ENCODE results near the gene SRGAP2B. TPM values are rescaled to one million over a fixed set of nuclear protein-coding genes. Genes with fewer than 3 reads are reported as not detected.
"Not testable (repeated sequence)": the region's sequence is repeated elsewhere in the genome, so short reads cannot be mapped to it uniquely, and the experiment has no call there.

The SRGAP2B gene
- total RNA-seq, 1 donor from 2014 or later = 9.4 TPM

GRCh38 chr1:144918027-144918603 is 177.0 kb downstream of the SRGAP2B start:
- H3K4me1 ChIP-seq; H3K9me3 ChIP-seq (replicated peaks); H3K27ac ChIP-seq (replicated peaks); H3K4me3 ChIP-seq; H3K36me3 ChIP-seq; intact Hi-C loops (cut with micrococcal nuclease); DNase-seq; H3K27me3 ChIP-seq (ENCODE audit: low read depth): not testable (repeated sequence)

DNA sequence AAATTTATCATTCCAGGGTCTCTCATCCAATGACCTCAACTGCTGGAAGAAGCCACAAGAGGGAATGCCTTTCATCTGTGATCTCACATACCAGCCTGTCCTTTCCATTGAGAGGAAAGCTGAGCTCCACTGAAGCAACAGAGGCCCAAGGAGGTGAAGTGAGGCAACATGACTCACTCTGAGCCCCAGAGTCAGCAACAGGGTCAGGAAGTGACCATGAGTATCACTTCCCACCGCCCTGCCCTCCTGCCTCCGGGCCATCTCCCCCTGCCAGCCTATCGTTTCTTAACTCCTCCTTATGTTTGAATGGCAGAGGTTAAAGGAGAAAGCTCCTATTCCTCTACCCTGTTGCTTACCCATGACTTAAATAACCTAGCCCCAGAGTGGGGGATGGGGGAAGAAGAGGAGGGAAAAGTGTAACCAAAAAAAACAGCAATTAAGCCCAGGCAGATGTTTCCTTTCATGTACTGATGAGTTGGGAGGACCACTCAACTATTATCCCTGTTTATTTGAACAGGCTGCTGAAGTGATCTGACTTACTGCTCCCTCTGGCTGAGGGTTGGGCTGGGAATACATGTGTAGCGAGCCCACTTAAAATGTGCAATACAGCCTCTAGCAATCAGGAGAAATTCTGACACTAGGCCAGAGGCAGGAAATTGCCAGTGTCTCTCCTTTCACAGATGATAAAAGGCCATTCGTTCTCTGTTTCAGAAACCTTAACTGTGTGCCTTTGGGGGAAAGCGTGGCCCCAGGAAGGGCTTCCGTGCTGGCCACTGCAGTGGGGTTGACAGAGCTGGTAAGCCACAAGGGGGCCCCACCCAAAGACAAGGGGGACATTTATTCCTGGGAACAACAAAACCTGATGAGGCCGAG is 177.7 kb downstream of the SRGAP2B start:
- H3K4me1 ChIP-seq; H3K27ac ChIP-seq (replicated peaks); H3K9me3 ChIP-seq (replicated peaks); H3K4me3 ChIP-seq; H3K36me3 ChIP-seq; intact Hi-C loops (cut with micrococcal nuclease); H3K27me3 ChIP-seq (ENCODE audit: low read depth); DNase-seq: not testable (repeated sequence)

- H3K27me3 ChIP-seq (ENCODE audit: low read depth); H3K4me1 ChIP-seq; DNase-seq; H3K9me3 ChIP-seq (replicated peaks); H3K36me3 ChIP-seq; intact Hi-C loops (cut with micrococcal nuclease); H3K27ac ChIP-seq (replicated peaks); H3K4me3 ChIP-seq: not testable (repeated sequence)
Observed at GRCh38 chr1:144913977-144914734, 181.0 kb downstream of the SRGAP2B start.

GRCh38 chr1:144913458-144913857 is 181.7 kb downstream of the SRGAP2B start:
- H3K27me3 ChIP-seq (ENCODE audit: low read depth); intact Hi-C loops (cut with micrococcal nuclease); H3K36me3 ChIP-seq; H3K9me3 ChIP-seq (replicated peaks); H3K4me1 ChIP-seq; DNase-seq; H3K4me3 ChIP-seq; H3K27ac ChIP-seq (replicated peaks): not testable (repeated sequence)

DNA sequence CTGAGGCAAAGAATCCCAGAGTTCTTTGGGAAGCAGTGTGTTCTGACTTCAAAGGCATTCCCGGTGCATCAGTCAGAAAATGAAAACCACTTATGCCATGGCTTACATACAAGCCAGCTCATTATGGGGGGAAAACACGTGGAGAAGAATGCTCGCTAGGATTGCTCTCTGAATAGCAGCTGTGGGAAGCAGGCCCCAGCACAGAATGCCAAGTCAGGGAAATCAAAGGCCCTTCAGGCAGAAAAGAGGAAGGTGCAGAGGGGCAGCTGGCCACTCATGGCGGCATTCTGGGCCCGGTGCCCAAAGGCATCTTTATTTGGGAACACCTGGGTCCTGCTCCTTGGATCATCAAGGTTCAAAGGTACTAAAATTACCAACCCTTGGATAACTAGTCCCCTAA is 184.4 kb downstream of the SRGAP2B start:
- DNase-seq; H3K27me3 ChIP-seq (ENCODE audit: low read depth); H3K27ac ChIP-seq (replicated peaks); H3K4me1 ChIP-seq; intact Hi-C loops (cut with micrococcal nuclease); H3K4me3 ChIP-seq; H3K9me3 ChIP-seq (replicated peaks); H3K36me3 ChIP-seq: not testable (repeated sequence)

- H3K36me3 ChIP-seq; DNase-seq; H3K27me3 ChIP-seq (ENCODE audit: low read depth); H3K4me1 ChIP-seq; intact Hi-C loops (cut with micrococcal nuclease); H3K9me3 ChIP-seq (replicated peaks); H3K27ac ChIP-seq (replicated peaks); H3K4me3 ChIP-seq: not testable (repeated sequence)
Observed at GRCh38 chr1:144900841-144901240, 194.3 kb downstream of the SRGAP2B start.

DNA sequence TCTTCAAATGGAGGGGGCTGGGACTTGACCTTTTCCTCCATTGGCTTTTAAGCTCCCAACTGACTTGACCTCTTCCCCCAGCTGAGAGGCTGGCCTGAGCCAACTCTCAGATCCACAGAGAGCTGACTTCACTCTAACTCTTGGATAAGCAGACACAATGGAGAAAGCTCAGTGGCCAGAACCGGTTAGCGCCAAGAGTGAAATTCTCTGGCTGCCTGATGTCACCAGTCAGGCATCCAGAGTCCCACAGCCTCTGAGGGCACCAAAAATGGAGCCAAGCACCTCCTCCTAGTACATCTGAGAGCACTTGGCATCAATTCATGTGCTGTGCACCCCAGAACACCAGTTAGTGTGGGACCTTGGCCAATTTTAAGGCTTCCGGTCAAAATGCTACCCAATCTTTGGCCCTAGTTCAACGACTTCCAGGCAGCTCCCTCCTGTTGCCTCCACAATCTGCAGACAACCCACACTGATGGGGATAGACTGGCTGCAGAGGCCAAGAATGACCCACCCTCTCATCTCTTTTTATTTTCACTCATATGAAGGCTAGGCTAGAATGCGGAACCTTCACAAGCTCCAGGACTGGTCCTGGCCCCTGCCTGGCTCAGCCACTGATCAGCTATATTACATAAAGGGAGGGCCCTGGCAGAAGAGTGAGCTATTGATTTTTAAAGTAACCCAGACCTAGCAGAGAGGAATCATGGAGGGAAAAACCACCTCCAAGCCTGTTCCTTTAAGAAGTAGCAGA is 200.5 kb downstream of the SRGAP2B start:
- H3K36me3 ChIP-seq; H3K9me3 ChIP-seq (replicated peaks); H3K4me1 ChIP-seq; H3K4me3 ChIP-seq; DNase-seq; H3K27me3 ChIP-seq (ENCODE audit: low read depth); H3K27ac ChIP-seq (replicated peaks); intact Hi-C loops (cut with micrococcal nuclease): not testable (repeated sequence)

GRCh38 chr1:144893710-144894438 is 201.3 kb downstream of the SRGAP2B start:
- H3K4me3 ChIP-seq; H3K27me3 ChIP-seq (ENCODE audit: low read depth); H3K4me1 ChIP-seq; H3K9me3 ChIP-seq (replicated peaks); DNase-seq; H3K36me3 ChIP-seq; intact Hi-C loops (cut with micrococcal nuclease); H3K27ac ChIP-seq (replicated peaks): not testable (repeated sequence)

- H3K4me3 ChIP-seq; intact Hi-C loops (cut with micrococcal nuclease); H3K27ac ChIP-seq (replicated peaks); H3K9me3 ChIP-seq (replicated peaks); H3K27me3 ChIP-seq (ENCODE audit: low read depth); H3K36me3 ChIP-seq; H3K4me1 ChIP-seq; DNase-seq: not testable (repeated sequence)
Observed at GRCh38 chr1:144893062-144893461, 202.1 kb downstream of the SRGAP2B start.

DNA sequence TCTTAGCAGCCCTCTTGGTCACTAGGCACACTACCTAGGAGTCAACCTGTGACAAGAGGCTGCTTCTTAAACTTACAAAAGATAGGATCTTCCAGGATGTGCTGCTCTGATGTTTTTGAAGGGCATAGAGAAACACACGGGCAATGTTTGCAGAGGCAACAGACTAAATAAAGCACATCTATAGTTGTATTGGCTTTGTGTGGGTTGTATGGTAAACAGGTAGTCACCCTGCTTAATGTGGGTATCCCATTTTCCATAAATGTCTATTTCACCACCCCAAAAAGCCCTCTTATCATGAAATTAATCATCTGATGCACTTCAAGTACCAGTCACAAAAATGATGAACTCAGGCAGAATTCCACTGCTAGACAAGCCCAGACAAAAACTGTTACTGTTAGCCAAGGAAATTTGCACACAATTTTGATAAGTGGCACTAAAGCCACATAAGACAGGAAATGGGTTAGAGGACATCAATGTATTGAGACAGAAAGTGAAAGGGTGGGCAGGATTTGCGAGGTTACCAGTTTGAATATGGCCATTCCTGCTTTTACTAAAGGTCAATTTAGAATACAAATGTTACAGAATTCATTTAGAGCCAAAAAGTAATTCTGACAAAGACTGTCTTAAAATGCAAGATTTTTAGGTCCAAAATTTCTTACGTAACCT is 205.5 kb downstream of the SRGAP2B start:
- H3K36me3 ChIP-seq; intact Hi-C loops (cut with micrococcal nuclease); DNase-seq: not testable (repeated sequence)

DNA sequence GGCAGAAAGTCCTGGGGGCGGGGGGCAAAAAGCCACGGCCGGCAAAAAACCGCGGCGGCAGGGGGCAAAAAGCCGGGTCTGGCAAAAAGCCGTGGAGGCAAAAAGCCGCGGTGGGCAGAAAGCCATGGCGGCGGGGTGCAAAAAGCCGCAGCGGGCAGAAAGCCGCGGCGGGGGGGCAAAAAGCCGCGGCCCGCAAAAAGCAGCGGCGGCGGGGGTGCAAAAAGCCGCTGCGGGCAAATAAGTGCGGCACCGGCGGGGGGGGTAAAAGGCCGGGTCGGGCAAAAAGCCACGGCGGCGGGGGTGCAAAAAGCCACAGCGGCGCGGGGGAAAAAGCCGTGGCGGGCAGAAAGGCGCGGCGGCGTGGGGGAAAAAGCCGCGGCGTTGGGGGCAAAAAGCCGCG is 212.1 kb downstream of the SRGAP2B start:
- intact Hi-C loops (cut with micrococcal nuclease); H3K9me3 ChIP-seq (replicated peaks); H3K36me3 ChIP-seq; H3K4me1 ChIP-seq; H3K27ac ChIP-seq (replicated peaks); H3K27me3 ChIP-seq (ENCODE audit: low read depth): not testable (repeated sequence)
- DNase-seq = peak; percentile 19
- peak overlapping the region; percentile 58 for H3K4me3 ChIP-seq

More for the DNA sequence above, 205.5 kb downstream of the SRGAP2B start:
- not testable (repeated sequence) for H3K4me3 ChIP-seq; H3K4me1 ChIP-seq; H3K27me3 ChIP-seq (ENCODE audit: low read depth); H3K9me3 ChIP-seq (replicated peaks); H3K27ac ChIP-seq (replicated peaks)

DNA sequence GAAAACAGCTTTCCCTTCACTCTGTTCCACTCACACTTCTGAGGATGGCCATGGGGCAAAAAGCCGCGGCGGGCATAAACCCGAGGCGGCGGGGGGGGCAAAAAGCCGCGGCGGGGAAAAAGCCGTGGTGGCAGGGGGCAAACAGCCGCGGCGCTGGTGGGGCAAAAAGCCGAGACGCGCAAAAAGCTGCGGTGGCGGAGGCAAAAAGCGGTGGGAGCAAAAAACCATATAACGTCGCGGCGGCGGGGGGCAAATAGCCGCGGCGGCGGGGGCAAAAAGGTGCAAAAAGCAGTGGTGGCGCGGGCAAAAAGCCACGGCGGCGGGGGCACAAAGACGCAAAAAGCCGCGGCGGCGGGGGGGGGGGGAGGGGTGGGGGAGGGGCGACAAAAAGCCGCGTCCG is 212.8 kb downstream of the SRGAP2B start:
- H3K9me3 ChIP-seq (replicated peaks); H3K27me3 ChIP-seq (ENCODE audit: low read depth); intact Hi-C loops (cut with micrococcal nuclease); H3K4me3 ChIP-seq; DNase-seq; H3K27ac ChIP-seq (replicated peaks); H3K4me1 ChIP-seq; H3K36me3 ChIP-seq: not testable (repeated sequence)

Data from left ventricle myocardium inferior (tissue), 1 donor.